ENCODE results near the gene C20orf141.
"Not testable (repeated sequence)": the region's sequence is repeated elsewhere in the genome, so short reads cannot be mapped to it uniquely, and the experiment has no call there.

Gene C20orf141

DNA sequence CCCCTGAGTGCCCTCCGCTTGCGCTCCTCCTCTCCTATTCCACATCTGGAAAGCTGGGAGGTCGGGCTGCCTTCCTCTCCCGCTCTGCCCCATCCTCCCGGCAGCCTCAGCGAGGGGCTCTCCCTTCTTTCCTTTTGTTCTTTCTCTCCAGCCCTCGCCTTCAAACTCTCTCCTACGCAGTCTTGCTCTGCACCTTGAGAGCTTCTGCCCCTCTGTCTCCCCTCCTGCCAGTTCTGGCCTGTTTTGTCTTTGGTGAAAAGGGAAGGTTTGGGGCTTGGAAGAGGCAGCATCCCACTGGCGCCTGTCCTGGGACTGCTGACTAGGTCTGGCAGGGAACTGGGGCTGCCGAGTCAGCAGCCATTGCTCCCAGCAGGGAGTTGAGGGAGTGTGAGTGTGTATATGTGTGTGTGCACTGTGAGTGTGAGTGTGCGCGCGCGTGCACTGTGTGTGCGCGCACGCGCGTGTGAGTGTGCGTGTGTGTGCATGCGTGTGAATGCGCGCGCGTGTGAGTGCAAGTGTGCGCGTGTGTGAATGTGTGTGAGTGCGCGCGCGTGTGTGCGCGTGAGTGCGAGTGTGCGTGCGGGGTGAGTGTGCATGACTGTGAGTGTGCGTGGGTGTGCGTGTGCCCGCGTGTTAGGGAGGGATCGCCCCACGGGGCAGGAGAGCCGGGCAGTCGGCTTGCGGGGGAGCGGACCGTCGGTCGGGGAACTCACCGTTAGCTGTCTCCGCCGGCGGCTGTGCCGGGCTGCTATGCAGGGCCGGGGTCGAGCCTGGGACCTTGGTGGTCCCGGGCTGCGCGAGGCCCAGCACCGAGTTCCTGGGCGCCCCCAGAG, 14.9 kb upstream of the C20orf141 start:
- DNase-seq: peak; percentile 35

DNA sequence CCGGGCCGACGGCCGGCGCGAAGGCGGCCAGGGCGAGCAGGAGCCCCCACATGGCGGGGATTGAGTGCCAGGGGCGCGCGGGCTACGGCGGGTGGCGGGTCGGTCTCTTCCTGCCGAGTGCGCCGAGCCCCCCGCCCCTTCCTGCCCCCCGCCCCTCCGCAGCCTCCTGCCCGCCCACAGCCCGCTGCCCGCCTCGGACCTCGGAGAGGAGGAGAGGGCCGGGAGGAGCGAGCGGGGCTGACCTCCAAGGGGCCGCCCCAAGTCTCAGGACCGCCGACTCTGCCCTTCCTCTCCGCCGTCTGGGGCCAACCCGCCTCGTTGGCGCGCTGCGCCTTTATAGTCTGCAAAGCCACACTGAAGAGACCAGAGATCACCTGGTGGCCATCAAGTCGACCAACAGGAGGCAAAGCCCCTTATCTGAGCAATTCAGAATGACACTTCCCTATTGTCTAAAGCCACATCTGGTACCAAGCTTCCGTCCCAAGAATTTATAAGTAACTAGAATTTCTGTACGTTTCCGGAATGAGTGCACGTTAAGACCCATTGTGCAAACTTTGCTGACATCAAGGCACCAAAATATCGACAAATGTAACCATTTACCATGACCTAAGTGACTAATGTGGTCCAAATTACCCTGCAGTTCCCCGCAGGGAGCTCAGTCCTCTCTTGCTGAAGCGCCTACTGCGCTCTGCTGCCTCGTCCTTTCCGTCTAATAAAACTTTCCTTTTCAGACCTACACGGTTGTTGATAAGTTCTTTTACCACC, 14.1 kb upstream of the C20orf141 start, which contains the start of gene CPXM1:
Gene CPXM1 (minus strand): TSS at position 107 of the 765 bp plus-strand sequence. CDS start 55 bp downstream, at position 52.
- peak; percentile 89 for DNase-seq

DNA sequence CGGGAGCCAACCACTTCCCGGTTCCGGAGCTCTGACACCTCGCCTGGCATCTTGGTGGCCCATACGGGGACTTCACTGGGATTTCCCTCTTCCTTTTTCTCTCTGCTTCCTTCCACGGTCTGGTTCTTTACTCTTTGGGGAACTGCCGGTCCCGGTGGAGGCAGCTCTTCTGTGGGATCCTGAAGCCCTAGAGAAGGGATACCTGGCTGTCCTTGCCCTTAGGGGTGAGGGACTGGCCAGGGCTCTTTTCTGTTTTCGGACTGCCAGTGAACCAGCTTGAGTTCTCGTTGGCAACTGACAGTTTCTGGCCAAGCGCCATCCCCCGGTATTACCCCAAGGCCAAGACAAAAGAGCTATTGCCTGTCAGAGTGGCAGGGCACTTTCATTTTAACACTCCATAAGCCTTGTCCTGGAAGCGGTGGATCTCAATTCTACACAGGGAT, 13.5 kb upstream of the C20orf141 start:
- peak; percentile 39 for DNase-seq

DNA sequence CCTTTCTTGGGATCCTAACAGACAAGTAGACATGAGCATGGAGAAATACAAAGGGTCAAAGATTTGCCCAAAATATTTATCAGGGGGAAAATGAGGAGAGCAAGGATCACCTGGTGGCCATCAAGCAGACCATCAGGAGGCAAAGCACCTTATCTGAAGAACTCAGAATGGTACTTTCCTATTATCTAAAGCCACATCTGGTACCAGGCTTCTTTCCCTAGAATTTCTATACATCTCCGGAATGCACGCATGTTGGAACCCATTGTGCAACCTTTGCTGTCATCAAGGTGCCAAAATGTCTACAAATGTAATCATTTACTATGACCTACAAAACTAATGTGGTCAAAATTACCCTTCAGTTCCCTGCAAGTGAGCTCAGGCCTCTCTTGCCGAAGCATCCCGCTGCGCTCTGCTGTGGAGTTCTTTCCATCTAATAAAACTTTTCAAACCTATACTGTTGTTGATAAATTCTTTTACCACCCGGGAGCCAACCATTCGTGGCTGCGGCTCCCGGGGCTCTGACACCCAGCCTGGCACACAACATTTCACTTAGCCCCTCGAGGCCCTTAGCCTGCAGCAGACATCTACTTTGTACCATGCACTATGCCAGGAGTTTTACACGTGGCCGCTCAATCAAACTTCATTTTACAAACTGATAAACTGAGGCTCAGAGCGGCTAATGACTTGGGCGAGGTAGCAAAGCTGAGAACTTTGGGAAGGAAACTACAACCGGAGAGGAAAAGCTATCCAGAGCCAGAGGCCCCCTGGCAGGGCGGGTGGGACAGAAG, 10.6 kb upstream of the C20orf141 start:
- DNase-seq: peak; percentile 22

DNA sequence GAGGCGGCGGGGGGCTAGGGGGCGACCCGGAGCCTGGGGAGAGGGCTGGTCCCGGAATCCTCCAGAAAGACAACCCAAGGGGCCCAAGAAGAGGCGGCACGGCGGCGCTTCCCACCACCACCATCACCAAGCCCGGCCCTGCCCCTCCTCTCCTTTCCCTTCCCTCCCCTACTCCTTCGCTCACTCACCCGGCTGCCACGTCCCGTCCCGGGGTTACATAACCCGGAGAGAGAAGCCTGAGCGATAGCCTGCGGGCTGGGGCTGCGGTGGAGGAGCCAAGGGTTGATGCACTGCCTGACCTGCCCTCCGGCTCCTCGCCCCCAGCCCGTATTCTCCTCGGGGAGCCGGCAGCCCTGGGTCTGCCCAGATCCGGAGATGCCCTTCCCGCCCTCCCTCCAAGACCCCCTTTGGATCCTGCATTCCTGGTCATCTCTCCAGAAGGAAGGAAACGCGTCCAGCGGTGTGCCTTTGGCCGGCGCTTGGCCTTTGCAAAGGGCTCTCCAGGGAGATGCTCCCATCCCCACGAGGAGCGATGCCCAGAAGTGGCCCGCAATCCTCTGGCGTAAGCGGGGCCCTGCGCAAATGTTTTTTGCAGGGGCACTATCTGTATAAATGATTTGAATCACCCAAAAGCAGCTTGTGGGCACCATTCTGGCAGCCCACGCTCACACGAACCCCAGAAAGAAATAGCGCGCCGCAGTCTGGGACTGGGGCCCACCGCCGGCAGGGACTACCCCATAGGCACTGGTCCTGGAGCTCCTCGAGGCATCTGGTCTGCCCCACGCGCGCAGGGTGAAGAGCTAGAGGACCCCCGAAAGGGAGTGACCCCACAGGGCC, 9.7 kb upstream of the C20orf141 start:
- DNase-seq: peak; percentile 33

DNA sequence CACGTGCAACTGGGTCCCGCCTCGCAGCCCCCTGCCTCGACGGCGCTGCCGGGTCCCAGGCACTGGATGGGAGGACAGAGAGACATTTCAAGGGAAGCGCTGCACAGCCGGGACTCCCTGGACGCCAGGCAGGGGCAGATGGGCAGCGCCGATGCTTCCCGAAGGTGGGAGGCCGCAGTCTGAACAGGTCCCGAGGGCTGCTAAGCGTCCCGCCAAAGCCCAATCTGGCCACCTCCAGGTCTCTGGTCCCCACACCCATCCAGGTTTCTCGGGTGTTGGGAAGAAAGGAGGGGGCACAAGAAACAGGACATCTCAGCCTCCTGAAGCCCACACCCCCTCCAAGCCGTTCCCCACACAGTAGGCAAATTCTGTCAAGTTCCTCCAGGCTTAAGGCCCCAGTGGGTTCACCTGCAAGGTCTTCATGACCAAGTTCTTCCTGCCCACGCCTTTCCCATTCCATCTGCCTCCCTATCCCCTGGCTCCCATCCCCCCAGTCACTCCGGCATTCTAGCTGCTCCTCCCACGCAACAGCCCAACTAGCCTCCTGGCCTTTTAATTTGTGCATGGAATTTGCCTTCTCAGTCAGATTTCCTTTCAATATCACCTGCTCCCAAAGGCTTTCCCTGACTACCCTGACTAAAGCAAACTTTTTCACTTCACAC, 9.0 kb upstream of the C20orf141 start:
- no peak for DNase-seq

DNA sequence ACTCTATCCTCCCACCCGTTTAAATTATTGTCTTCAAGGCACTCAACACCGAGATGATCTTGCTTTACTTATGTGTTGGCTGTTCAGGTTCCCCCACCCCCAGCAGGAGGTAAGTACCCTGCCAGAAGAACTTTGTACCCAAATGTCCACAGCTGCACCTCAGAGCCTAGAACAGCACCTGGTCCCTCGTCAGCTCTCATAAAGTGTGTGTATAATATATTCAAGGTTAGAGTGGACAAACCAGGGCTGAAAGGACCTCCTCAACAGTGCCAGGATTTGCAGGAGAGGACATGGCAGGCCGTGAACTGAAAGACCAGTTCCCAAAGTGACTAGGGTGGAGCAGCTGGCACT, 8.5 kb upstream of the C20orf141 start:
- no peak for DNase-seq

DNA sequence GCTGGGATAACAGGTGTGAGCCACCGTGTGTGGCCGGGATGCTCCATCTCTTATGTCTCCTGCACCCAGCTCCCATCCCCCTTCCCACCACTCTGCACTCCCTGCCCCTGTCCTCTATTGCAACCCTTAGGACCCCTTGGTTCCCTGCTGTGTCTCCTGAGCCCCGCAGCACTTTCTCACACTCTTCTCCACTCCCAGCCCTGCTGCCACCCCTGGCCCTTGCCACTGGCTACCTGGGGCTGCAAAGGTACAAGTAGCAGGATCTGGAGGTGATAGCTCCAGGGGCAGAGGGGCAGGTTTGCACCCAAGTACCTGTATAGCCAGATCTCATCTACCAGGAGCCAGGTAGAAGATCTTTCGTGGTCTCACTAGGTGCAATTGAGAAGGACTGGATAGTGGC, 7.8 kb upstream of the C20orf141 start:
- DNase-seq: no peak

DNA sequence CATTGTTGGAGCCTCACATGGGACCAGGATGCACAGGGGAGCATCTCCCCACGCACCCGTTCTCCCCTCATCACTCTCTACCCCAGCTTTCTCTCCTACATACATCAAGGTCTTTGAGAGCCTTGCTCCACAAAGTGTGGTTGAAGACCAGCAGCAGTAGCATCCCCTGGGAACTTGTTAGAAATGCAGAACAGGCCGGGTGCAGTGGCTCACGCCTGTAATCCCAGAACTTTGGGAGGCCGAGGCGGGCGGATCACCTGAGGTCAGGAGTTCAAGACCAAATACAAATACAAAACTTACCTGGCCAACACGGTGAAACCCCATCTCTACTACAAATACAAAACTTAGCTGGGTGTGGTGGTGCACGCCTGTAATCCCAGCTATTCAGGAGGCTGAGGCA, 6.9 kb upstream of the C20orf141 start:
- not testable (repeated sequence) for DNase-seq

DNA sequence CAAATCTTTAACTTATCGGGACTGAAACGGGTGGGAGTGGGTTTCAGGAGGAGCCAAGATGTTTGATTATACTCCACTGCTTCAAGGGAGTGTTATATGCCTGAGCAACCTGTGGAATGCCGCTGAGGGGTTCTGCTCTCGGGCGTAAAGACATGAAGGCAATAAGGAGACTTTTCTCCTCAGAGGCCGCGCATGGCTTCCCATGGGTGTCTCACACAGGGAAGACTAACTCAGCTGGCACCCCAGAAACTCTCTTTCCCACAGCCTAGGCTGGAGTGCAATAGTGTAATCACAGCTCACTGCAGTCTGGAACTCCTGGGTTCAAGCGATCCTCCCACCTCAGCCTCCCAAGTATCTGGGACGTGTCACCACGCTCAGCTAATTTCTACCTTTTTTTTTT, 5.1 kb upstream of the C20orf141 start:
- no peak for DNase-seq

DNA sequence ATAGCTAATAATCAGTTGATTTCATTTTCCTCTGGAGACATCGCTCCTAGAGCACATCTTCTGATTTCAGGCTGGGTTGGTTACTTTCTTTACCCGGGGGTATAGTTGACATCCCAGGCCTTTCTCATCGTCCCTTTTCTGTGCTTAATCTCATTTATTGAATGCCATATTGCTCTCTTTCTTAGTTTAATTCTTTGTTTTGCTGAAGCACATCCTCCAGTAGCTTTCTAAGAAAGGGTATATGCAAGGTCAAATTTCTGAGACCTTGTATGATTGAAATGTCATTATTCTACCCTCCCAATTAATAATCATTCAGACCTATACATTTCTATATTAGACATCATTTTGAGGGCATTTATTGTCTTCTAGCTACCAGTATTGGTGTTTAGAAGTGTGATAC, 2.6 kb upstream of the C20orf141 start:
- DNase-seq: no peak

DNA sequence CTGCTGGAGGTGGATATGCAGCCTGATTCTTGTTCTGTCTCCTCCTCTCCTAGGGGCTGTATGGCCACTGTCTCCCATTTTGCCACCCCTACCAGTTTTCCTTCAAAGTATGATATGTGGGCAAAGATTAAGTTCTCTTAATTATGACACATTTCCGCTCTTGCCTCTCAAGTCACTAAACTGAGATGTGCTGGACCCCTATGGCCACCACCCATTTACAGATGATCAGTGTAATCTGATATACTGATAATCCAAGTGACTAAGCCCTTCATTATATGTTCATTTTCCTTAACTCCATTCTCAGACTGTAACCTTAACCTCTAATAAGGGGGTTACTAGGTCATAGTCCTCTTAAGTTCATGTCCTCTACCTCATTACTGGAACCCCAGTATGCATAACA, 711 bp upstream of the C20orf141 start:
- no peak for DNase-seq

DNA sequence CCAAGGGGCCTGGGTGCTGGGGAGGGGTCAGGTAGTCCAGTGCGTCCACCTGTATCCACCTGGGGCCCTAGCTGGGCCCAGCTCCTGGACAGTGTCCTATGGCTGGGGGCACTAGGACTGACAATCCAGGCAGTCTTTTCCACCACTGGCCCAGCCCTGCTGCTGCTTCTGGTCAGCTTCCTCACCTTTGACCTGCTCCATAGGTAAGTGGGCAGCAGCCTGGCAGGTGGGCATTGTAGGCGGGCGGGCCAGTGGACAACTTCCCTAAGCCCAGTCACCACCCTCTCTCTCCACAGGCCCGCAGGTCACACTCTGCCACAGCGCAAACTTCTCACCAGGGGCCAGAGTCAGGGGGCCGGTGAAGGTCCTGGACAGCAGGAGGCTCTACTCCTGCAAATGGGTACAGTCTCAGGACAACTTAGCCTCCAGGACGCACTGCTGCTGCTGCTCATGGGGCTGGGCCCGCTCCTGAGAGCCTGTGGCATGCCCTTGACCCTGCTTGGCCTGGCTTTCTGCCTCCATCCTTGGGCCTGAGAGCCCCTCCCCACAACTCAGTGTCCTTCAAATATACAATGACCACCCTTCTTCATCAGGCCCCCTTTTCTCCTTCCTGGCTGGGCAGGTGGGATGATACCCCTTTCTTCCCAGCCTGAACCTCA, 584 bp downstream of the C20orf141 start:
- DNase-seq: no peak

DNA sequence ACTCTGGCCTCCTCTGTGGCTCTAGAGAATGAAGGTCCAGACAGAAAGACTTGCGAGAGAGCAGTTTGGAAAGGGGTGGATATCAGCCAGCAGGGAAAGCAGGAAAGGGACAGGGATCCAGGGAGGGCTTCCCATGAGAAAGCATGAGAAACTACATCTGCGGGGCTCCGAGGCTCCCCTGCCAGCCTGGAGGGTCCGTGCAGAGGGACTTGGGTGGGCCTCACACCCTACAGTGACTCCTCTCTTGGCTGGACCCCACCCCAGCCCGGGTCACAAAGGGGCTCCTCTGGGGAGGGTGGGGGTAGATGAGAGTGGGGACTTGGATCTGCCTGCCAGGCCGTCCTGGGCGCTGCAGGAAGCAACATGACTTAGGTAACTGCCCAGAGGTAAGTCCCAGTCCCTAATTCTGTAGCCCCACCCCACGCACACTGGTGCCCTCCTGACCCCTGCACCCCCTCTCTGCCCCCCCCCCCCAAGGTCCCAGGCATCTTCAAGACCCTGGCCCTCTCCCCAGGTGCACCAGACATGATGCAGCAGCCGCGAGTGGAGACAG, 1.3 kb downstream of the C20orf141 start, which contains the start of gene TMEM239:
Gene TMEM239 (plus strand): TSS at position 335 of the 553 bp plus-strand sequence. CDS start 191 bp downstream, at position 526.
- no peak for DNase-seq

DNA sequence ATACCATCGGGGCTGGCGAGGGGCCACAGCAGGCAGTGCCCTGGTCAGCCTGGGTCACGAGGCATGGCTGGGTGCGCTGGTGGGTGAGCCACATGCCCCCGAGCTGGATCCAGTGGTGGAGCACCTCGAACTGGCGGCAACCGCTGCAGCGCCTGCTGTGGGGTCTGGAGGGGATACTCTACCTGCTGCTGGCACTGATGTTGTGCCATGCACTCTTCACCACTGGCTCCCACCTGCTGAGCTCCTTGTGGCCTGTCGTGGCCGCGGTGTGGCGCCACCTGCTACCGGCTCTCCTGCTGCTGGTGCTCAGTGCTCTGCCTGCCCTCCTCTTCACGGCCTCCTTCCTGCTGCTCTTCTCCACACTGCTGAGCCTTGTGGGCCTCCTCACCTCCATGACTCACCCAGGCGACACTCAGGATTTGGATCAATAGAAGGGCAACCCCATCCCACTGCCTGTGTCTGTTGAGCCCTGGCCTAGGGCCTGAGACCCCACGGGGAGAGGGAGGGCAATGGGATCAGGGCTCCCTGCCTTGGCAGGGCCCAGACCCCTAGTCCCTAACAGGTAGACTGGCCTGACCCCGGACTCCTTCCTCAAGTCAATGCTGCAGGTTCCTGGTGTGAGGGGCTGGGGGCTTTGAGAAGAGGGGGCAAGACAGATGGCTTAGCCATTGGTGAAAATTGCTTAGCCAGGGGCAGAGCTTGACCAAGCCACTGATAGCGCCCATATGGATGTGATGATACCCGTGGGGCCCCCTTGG, 2.0 kb downstream of the C20orf141 start:
- no peak for DNase-seq

DNA sequence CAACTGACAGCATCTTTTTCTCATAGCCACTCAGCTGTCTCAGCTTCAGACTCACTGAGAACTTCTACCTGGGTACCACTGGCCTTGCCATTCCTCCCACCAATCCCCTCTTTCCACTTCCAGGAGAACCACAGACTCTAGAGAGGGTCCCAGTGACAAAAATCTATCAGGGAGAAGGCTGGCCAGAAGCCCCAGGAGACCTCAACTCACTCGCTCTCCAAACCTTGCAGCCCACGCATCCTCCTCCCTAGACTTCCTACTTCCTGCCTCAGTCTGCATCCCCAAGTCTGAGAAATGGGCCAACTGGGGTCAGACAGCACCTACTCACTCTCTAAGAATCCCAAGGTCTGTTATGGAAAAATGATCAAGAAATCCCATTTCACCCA, 2.5 kb downstream of the C20orf141 start:
- DNase-seq: no peak

DNA sequence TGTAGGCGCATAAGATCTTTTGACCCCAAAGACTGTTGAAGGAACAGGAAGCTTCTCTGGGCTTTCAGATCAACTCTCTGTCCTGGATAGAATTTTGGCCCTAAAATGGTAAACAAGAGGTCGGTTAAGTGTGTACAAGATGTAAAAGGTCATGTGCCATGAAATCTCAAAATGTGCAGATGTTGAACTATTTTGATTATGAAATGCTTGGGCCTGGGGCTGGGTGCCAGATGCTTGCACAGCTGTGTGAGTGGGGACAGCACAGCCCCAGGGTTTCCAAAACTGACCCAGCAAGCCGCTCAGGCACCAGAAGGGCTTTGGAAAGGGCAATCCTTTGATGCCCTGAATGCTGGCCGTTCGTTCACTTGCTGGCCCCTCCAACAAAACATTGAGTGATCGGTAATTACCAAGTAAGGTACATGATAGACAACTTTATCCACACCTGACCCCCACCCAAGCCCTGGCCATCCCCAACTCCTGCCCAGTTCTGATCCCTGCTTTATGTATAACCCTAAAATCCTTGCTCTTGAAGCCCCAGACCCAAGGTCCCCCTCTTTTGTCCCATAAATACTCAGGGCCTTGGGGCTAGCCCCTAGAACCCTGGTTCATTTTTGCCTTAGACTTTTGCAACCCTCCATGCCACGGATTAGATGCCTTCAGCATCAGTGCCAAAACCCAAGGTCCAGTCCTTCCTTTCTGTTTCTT, 3.3 kb downstream of the C20orf141 start:
- DNase-seq: no peak

DNA sequence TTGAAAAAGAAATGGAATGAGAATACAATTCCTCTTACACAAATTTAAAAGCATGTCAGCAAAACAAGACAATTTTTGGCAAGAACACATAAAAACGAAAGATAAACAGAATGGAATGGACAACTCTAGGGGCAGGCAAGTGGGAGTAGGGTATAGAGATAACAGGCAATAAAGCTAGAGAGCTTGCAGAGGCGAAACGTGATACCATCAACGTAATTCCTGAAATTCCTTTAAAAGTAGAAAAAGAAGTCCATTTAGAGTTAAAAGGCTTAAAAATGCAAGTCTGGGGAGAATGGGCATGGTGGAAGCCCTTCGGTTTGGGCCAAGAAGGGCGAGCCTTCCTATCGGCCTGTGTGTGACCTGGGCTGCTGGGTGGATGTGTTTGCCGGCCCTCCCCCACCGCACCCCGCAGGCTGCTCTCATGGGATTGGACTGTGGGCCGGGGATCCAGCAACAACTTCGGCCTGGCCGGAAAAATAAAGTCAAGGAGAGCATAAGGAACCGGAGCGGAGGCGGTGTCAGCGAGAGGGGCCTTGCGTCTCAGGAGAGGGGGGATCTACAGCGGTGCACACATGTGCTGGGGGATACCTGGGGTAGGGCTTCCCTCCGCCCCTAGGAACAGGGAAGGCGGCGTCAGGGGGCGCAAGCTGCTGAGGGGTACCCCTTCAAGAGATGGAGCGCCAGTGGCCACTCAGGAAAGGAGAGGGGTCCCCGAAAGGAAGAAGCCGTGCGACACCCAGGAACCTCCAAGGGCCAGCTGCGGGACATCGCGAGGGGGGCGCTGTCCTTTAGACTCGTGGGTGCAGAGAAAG, 5.5 kb downstream of the C20orf141 start:
- DNase-seq: no peak
